ENCODE measurements around the gene UGT1A10.
"Not testable (repeated sequence)": the region's sequence is repeated elsewhere in the genome, so short reads cannot be mapped to it uniquely, and the experiment has no call there.

Gene UGT1A10

GRCh38 chr2:233746475-233747282 lies 110.4 kb downstream of the UGT1A10 start:
- no peaks in the 10 kb centered on the region for H3K36me3 ChIP-seq (ENCODE audit: control insufficient read depth in 1 of 2, insufficient read depth in 2 of 2, low read length in 2 of 2)
- H3K27ac ChIP-seq (ENCODE audit: low read length) = no peak overlapping the region
- H3K27me3 ChIP-seq (ENCODE audit: low read depth, low read length) = no peaks in the 10 kb centered on the region
- no peaks in the 10 kb centered on the region for H3K4me1 ChIP-seq (ENCODE audit: control insufficient read depth in 1 of 2, insufficient read depth in 2 of 2, low read length in 2 of 2)
- H3K9me3 ChIP-seq (ENCODE audit: control insufficient read depth in 1 of 2, low read length in 2 of 2) = no peaks in the 10 kb centered on the region
- no peak overlapping the region for H3K4me3 ChIP-seq (ENCODE audit: low read depth in 1 of 2, low read length in 2 of 2)

DNA sequence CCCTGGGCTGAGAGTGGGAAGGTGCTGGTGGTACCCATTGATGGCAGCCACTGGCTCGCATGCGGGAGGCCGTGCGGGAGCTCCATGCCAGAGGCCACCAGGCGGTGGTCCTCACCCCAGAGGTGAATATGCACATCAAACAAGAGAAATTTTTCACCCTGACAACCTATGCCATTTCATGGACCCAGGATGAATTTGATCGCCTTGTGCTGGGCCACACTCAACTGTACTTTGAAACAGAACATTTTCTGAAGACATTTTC lies 111.0 kb downstream of the UGT1A10 start:
- Histone ChIP-seq H3K27me3 (ENCODE audit: low read depth, low read length) (no peaks in the 10 kb centered on the region), H3K36me3 (ENCODE audit: control insufficient read depth in 1 of 2, insufficient read depth in 2 of 2, low read length in 2 of 2) (no peaks in the 10 kb centered on the region), H3K9me3 (ENCODE audit: control insufficient read depth in 1 of 2, low read length in 2 of 2) (no peaks in the 10 kb centered on the region), H3K4me3 (ENCODE audit: low read depth in 1 of 2, low read length in 2 of 2) (no peak overlapping the region), H3K27ac (ENCODE audit: low read length) (no peak overlapping the region), H3K4me1 (ENCODE audit: control insufficient read depth in 1 of 2, insufficient read depth in 2 of 2, low read length in 2 of 2) (no peaks in the 10 kb centered on the region)

- H3K9me3 ChIP-seq (ENCODE audit: control insufficient read depth in 1 of 2, low read length in 2 of 2); H3K4me3 ChIP-seq (ENCODE audit: low read depth in 1 of 2, low read length in 2 of 2); H3K4me1 ChIP-seq (ENCODE audit: control insufficient read depth in 1 of 2, insufficient read depth in 2 of 2, low read length in 2 of 2); H3K36me3 ChIP-seq (ENCODE audit: control insufficient read depth in 1 of 2, insufficient read depth in 2 of 2, low read length in 2 of 2); H3K27me3 ChIP-seq (ENCODE audit: low read depth, low read length); H3K27ac ChIP-seq (ENCODE audit: low read length): not testable (repeated sequence)
Observed at GRCh38 chr2:233750689-233751088, 114.4 kb downstream of the UGT1A10 start.

DNA sequence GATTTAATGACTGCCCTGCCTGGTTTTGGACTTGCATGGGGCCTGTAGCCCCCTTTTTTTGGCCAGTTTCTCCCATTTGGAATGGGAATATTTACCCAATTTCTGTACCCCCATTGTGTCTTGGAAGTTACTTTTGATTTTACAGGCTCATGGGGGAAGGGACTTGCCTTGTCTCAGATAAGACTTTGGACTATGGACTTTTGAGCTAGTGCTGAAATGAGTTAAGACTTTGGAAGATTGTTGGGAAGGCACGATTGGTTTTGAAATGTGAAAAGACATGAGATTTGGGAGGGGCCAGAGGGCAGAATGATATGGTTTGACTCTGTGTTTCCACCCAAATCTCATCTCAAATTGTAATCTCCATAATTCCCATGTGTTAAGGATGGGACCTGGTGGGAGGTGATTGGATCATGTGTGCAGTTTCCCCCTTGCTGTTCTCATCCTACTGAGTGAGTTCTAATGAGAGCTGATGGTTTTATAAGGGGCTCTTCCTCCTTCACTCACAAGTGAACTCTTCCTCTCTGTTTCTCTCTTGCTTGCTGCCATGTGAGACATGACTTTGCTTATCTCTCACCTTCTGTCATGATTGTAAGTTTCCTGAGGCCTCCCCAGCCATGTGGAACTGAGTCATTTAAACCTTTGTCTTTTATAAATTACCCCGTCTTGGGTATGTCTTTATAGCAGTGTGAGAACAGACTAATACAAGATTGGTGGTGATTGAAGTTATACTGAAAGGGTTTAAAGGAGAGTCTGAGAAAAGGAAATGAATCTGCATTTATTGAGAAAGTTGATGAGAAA lies 115.2 kb downstream of the UGT1A10 start:
- H3K4me3 ChIP-seq (ENCODE audit: low read depth in 1 of 2, low read length in 2 of 2); H3K9me3 ChIP-seq (ENCODE audit: control insufficient read depth in 1 of 2, low read length in 2 of 2); H3K36me3 ChIP-seq (ENCODE audit: control insufficient read depth in 1 of 2, insufficient read depth in 2 of 2, low read length in 2 of 2); H3K27me3 ChIP-seq (ENCODE audit: low read depth, low read length); H3K4me1 ChIP-seq (ENCODE audit: control insufficient read depth in 1 of 2, insufficient read depth in 2 of 2, low read length in 2 of 2); H3K27ac ChIP-seq (ENCODE audit: low read length): not testable (repeated sequence)

GRCh38 chr2:233754872-233755611 lies 118.8 kb downstream of the UGT1A10 start:
- Histone ChIP-seq H3K4me1 (ENCODE audit: control insufficient read depth in 1 of 2, insufficient read depth in 2 of 2, low read length in 2 of 2) (no peaks in the 10 kb centered on the region), H3K9me3 (ENCODE audit: control insufficient read depth in 1 of 2, low read length in 2 of 2) (no peaks in the 10 kb centered on the region), H3K4me3 (ENCODE audit: low read depth in 1 of 2, low read length in 2 of 2) (no peak overlapping the region), H3K27ac (ENCODE audit: low read length) (no peak overlapping the region), H3K36me3 (ENCODE audit: control insufficient read depth in 1 of 2, insufficient read depth in 2 of 2, low read length in 2 of 2) (no peaks in the 10 kb centered on the region), H3K27me3 (ENCODE audit: low read depth, low read length) (no peaks in the 10 kb centered on the region)

GRCh38 chr2:233756429-233757081 lies 120.3 kb downstream of the UGT1A10 start:
- Histone ChIP-seq H3K27ac (ENCODE audit: low read length) (no peak overlapping the region), H3K36me3 (ENCODE audit: control insufficient read depth in 1 of 2, insufficient read depth in 2 of 2, low read length in 2 of 2) (no peaks in the 10 kb centered on the region), H3K9me3 (ENCODE audit: control insufficient read depth in 1 of 2, low read length in 2 of 2) (no peaks in the 10 kb centered on the region), H3K4me1 (ENCODE audit: control insufficient read depth in 1 of 2, insufficient read depth in 2 of 2, low read length in 2 of 2) (peaks cover 0 to 3% of the 10 kb centered on the region in 2 donors), H3K27me3 (ENCODE audit: low read depth, low read length) (no peaks in the 10 kb centered on the region), H3K4me3 (ENCODE audit: low read depth in 1 of 2, low read length in 2 of 2) (no peak overlapping the region)

- Histone ChIP-seq H3K36me3 (ENCODE audit: control insufficient read depth in 1 of 2, insufficient read depth in 2 of 2, low read length in 2 of 2) (no peaks in the 10 kb centered on the region), H3K9me3 (ENCODE audit: control insufficient read depth in 1 of 2, low read length in 2 of 2) (no peaks in the 10 kb centered on the region), H3K27ac (ENCODE audit: low read length) (no peak overlapping the region), H3K4me3 (ENCODE audit: low read depth in 1 of 2, low read length in 2 of 2) (no peak overlapping the region), H3K4me1 (ENCODE audit: control insufficient read depth in 1 of 2, insufficient read depth in 2 of 2, low read length in 2 of 2) (peaks cover 0 to 3% of the 10 kb centered on the region in 2 donors), H3K27me3 (ENCODE audit: low read depth, low read length) (no peaks in the 10 kb centered on the region)
Observed at GRCh38 chr2:233758141-233758540, 121.9 kb downstream of the UGT1A10 start.

GRCh38 chr2:233758849-233759248 lies 122.6 kb downstream of the UGT1A10 start:
- no peak overlapping the region for H3K4me3 ChIP-seq (ENCODE audit: low read depth in 1 of 2, low read length in 2 of 2)
- H3K9me3 ChIP-seq (ENCODE audit: control insufficient read depth in 1 of 2, low read length in 2 of 2) = no peaks in the 10 kb centered on the region
- H3K27me3 ChIP-seq (ENCODE audit: low read depth, low read length) = no peaks in the 10 kb centered on the region
- H3K27ac ChIP-seq (ENCODE audit: low read length) = no peak overlapping the region
- H3K36me3 ChIP-seq (ENCODE audit: control insufficient read depth in 1 of 2, insufficient read depth in 2 of 2, low read length in 2 of 2) = no peaks in the 10 kb centered on the region
- H3K4me1 ChIP-seq (ENCODE audit: control insufficient read depth in 1 of 2, insufficient read depth in 2 of 2, low read length in 2 of 2) = peaks cover 0 to 3% of the 10 kb centered on the region in 2 donors

DNA sequence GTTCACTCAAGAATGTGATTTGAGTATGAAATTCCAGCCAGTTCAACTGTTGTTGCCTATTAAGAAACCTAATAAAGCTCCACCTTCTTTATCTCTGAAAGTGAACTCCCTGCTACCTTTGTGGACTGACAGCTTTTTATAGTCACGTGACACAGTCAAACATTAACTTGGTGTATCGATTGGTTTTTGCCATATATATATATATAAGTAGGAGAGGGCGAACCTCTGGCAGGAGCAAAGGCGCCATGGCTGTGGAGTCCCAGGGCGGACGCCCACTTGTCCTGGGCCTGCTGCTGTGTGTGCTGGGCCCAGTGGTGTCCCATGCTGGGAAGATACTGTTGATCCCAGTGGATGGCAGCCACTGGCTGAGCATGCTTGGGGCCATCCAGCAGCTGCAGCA lies 123.8 kb downstream of the UGT1A10 start, which contains the start of gene UGT1A1:
Gene UGT1A1, plus strand, starts transcription at position 228 of the 400 bp plus-strand sequence. Its CDS starts 18 bp downstream, at position 246.
- Histone ChIP-seq H3K36me3 (ENCODE audit: control insufficient read depth in 1 of 2, insufficient read depth in 2 of 2, low read length in 2 of 2) (no peaks in the 10 kb centered on the region), H3K4me3 (ENCODE audit: low read depth in 1 of 2, low read length in 2 of 2) (no peak within 1 kb of the TSS), H3K9me3 (ENCODE audit: control insufficient read depth in 1 of 2, low read length in 2 of 2) (no peaks in the 10 kb centered on the region), H3K27me3 (ENCODE audit: low read depth, low read length) (no peaks in the 10 kb centered on the region), H3K27ac (ENCODE audit: low read length) (no peak within 1 kb of the TSS), H3K4me1 (ENCODE audit: control insufficient read depth in 1 of 2, insufficient read depth in 2 of 2, low read length in 2 of 2) (peaks cover 0 to 3% of the 10 kb centered on the region in 2 donors)

- Histone ChIP-seq H3K9me3 (ENCODE audit: control insufficient read depth in 1 of 2, low read length in 2 of 2) (no peaks in the 10 kb centered on the region), H3K4me3 (ENCODE audit: low read depth in 1 of 2, low read length in 2 of 2) (no peak overlapping the region), H3K27me3 (ENCODE audit: low read depth, low read length) (no peaks in the 10 kb centered on the region), H3K36me3 (ENCODE audit: control insufficient read depth in 1 of 2, insufficient read depth in 2 of 2, low read length in 2 of 2) (no peaks in the 10 kb centered on the region), H3K4me1 (ENCODE audit: control insufficient read depth in 1 of 2, insufficient read depth in 2 of 2, low read length in 2 of 2) (peaks cover 0 to 3% of the 10 kb centered on the region in 2 donors), H3K27ac (ENCODE audit: low read length) (no peak overlapping the region)
Observed at GRCh38 chr2:233761040-233761769, 125.0 kb downstream of the UGT1A10 start.

Measured in muscle layer of duodenum (tissue), 2 donors.